Stimulated activated CD8-positive, alpha-beta memory T cell treated with anti-CD3 and anti-CD28 coated beads, Interleukin-15, amount 100 ng/mL, for 48 hours (primary cell): ENCODE measurements around the gene SH3PXD2A.

Experiments used
- DNase-seq, 2 donors: peaks; one replicate each; pipeline ENCODE4 v3.0.0-alpha.2; 2020; ENCODE audit warnings: low read depth in 2 of 2

Gene SH3PXD2A

GRCh38 chr10:103706762-103707161 is 148.6 kb downstream of the SH3PXD2A start:
- no peak for DNase-seq

GRCh38 chr10:103706047-103706446 is 149.3 kb downstream of the SH3PXD2A start:
- DNase-seq: no peak

GRCh38 chr10:103703941-103704919 is 151.1 kb downstream of the SH3PXD2A start:
- no peak for DNase-seq

GRCh38 chr10:103701380-103702222 is 153.8 kb downstream of the SH3PXD2A start:
- DNase-seq: no peak

- DNase-seq: no peak
Measured at GRCh38 chr10:103700436-103700715, 155.0 kb downstream of the SH3PXD2A start.

GRCh38 chr10:103699611-103700435 is 155.6 kb downstream of the SH3PXD2A start:
- no peak for DNase-seq

- no peak for DNase-seq
Measured at GRCh38 chr10:103698266-103698665, 157.1 kb downstream of the SH3PXD2A start.

GRCh38 chr10:103697787-103698186 is 157.6 kb downstream of the SH3PXD2A start:
- DNase-seq: no peak

- peak; percentile 68 to 69 for DNase-seq
Measured at GRCh38 chr10:103696411-103697145, 158.8 kb downstream of the SH3PXD2A start.

- DNase-seq: no peak
Measured at GRCh38 chr10:103696094-103696410, 159.3 kb downstream of the SH3PXD2A start.

GRCh38 chr10:103695584-103696005 is 159.8 kb downstream of the SH3PXD2A start:
- DNase-seq: no peak

- DNase-seq: no peak
Measured at GRCh38 chr10:103693812-103694205, 161.6 kb downstream of the SH3PXD2A start.

GRCh38 chr10:103692952-103693811 is 162.2 kb downstream of the SH3PXD2A start:
- DNase-seq: no peak

- DNase-seq: no peak
Measured at GRCh38 chr10:103692436-103692951, 162.9 kb downstream of the SH3PXD2A start.

GRCh38 chr10:103691723-103692435 is 163.5 kb downstream of the SH3PXD2A start:
- no peak for DNase-seq

- DNase-seq: no peak
Measured at GRCh38 chr10:103691267-103691666, 164.1 kb downstream of the SH3PXD2A start.

- no peak for DNase-seq
Measured at GRCh38 chr10:103690281-103690680, 165.1 kb downstream of the SH3PXD2A start.

- DNase-seq: no peak
Measured at GRCh38 chr10:103688491-103688890, 166.9 kb downstream of the SH3PXD2A start.

GRCh38 chr10:103687718-103688117 is 167.7 kb downstream of the SH3PXD2A start:
- no peak for DNase-seq
